ENCODE data around the gene MYD88. TPM values are rescaled to one million over a fixed set of nuclear protein-coding genes. Genes with fewer than 3 reads are reported as not detected.

MYD88 gene
- total RNA-seq, 1 experiment from 2014 or later: 3.2 TPM

DNA sequence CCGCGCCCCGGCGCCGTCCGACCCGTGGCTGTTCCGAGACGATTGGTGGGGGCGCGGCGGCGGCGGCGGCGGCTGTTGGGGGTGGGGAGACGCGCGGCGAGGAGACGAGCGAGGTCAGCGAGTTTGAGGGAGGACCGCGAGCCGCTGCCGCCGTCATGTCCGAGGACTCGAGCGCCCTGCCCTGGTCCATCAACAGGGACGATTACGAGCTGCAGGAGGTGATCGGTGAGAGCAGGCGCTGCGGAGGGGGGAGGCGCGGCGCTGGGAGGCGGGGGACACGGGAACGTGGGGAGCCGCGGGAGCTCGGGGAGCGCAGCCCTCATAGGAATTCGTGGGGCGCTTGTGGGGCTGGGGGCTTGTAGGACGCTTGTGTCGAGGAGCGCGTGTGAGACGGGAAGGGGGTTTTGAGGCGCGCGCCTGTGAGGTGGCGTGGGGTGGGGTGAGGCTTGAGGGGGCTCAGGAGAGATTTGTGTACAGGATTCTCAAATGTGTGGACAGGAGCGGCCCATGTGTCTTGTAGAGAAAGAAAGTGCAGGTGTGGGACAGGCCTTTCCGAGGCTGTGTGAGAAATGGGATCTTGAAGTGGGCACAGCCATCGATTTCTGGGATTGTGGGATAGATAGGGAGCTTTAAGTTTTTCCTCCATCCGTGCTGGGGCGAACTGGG, 27.4 kb downstream of the MYD88 start:
- DNase-seq (ENCODE audit: low read depth): peak; percentile 20

DNA sequence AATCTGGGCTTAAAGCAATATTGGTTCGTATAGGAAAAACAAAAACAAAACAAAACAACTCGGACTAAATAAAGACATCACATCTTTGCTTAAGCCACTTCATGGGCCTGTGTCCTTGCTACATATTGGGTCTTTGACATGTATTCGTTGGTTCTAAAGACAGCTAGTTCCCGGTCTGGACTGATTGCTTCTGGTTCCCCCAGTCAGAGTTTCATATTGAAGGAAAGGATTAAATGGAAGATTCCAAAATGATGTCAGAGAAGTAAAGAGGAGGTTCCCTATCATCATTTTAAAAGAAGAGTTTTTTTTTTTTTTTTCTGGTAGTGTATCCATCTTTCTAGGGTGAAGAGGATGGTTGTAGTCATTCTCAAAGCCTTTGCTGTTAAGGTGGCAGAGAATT, 29.1 kb downstream of the MYD88 start:
- peak; percentile 11 for DNase-seq (ENCODE audit: low read depth)

DNA sequence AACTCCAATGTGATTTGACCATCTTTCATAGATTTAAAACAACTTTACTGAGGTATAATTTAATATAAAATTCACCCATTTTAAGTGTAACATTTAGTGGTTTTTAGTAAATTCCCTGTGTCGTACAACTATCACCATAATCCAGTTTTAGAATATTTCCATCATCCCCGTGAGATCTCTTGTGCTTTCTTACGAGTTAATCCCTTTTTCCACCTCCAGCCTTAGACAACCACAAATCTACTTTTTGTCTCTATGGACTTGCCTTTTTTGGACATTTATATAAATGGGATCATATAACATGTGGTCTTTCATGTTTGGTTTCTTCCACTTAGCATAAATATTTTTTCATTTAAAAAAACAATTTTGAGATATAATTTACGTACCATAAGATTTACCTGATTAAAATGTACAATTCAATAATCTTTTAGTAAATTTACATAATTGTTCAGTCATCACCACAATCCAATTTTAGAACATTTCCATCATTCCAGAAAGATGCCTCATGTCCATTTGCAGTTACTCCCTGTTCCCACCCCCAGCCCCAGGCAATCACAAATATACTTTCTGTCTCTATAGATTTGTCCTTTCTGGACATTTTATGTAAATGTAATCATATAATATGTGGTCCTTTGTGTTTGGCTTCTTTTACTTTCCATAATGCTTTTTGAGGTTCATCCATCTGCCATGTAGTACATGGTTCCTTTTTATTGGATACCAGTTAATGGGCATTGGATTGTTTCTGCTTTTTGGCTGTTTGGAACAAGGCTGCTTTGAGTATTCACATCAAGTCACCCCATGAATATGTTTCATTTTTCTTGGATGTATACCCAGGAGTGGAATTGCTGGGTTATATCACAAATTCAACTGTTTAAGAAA, 29.9 kb downstream of the MYD88 start:
- peak; percentile 83 for DNase-seq (ENCODE audit: low read depth)

DNA sequence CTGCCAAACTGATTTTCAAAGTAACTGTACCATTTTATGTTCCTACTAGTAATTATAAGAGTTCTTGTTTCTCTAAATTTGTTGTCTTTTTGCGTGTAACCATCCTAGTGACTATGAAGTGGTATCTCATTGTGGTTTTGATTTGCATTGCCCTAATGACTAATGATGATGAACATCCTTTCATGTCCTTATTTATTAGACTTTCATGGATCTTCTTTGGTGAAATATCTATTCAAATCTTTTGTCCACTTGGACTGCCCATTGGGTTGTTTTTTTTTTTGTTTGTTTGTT, 30.5 kb downstream of the MYD88 start:
- DNase-seq (ENCODE audit: low read depth): peak; percentile 72

DNA sequence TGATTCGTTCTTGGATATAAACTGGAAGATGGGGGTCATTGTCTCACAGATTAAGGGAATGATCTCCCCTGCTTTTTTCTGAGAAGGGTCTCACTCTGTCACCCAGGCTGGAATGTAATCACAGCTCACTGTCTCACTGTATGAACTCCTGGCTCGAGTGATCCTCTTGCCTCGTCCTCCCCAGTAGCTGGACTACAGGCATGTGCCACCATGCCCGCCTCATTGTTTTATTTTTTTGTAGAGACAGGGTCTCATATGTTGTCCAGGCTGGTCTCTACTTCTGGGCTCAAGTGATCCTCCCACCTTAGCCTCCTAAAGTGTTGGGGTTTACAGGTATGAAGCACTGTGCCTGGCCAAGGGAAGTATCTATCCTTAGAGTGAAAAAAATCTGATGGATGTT, 32.3 kb downstream of the MYD88 start:
- no peak for DNase-seq (ENCODE audit: low read depth)

DNA sequence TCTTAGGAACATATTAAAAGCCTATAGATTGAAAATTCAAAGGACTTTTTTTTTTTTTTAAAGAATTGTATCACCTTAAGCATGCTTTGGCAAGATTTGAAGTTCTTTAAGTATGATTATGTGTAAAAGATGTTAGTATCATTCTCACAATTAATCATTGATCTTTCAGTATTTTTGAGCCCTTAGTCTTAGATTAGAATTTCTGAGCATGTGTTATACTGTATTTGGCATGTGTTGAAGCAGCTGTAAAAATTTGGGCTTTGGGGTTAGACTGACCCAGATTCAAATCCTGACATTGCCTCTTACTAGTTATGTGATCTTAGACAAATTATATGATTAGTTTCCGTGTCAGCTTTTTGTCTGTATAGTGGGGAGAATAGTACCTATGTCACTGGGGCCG, 33.2 kb downstream of the MYD88 start:
- DNase-seq (ENCODE audit: low read depth): no peak

DNA sequence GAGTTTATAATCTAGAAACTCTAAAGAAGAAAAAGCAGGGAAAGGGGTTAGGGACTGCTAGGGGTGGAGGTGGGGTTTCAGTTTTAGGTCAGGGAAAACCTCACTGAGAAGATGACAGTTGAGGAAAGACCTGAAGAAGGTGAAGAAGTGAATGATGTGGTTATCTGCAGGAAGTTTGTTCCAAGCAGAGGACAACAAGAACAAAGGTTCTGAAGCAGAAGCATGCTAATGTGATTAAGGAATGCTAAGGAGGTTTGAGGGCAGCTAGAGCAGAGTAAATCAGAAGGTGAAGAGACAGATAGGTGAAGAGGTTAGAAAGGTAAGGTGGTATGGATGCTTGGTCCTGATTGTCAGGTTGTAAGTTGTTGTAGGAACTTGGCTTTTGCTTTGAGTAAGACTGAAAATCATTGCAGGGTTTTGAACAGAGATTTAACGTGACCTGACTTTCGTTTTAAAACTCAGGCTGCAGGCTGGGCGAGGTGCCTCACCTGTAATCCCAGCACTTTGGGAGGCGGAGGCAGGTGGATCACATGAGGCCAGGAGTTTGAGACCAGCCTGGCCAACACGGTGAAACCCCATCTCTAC, 35.5 kb downstream of the MYD88 start:
- DNase-seq (ENCODE audit: low read depth): no peak

DNA sequence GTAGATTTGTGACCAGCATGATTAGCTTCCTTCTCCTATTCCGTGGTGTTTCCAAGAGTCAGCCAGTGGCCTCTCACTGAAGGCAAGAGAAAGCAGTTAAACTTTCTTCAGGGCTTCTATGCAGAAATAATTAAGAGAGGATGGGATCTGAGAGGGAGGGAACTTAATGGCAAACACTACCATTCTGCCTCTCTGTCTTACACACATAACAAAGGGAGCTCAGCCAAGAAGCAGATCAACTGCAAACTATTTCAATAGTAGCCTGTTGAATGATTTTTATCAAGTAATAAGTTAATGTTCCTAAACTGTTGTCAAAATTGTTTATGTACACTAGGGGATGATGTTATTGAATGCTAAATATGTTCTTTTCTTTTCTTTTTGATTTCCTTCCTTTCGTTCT, 38.7 kb downstream of the MYD88 start:
- DNase-seq (ENCODE audit: low read depth): no peak

DNA sequence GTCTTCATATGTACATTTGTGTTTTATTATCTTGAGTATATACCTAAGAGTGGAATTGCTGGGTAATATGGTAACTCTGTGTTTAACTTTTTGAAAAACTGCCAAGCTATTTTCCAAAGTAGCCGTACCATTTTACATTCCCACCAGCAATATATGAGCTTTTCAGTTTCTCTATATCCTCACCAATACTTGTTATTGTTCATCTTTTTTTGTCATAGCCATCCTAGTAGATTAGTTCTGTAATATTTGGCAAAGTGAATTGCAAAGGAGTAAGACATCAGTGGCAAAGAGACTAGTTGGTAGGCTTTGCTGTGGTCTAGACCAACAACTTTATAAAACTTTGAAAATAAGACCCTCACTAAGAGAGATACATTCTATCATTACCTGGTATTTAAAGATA, 48.3 kb downstream of the MYD88 start:
- DNase-seq (ENCODE audit: low read depth): no peak

DNA sequence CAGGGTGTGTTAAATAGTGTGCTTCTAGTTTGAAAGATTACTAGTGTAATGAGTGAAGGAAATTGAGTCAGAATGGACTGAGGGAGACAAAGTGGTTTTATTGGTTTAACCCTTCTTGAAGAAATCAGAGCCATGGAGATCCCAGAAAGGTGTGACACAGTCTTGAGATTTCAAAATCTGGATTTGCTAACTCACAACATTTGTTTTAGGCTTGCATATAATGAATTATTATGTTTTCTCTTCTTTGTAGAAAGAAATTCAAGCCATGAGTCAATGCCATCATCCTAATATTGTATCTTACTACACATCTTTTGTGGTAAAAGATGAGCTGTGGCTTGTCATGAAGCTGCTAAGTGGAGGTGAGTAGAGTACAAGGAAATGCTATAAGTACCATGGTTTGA, 52.0 kb downstream of the MYD88 start:
- DNase-seq (ENCODE audit: low read depth): no peak

Other genes starting within 250 kb of the MYD88 start
- 3.3 and 3.5 TPM in 2 replicates for gene VILL, start 147.9 kb upstream of the MYD88 start, total RNA-seq (2014; rRNA removed; shearing (Covaris generic))
- 3.5 and 4.1 TPM in 2 replicates for gene PLCD1, start 109.0 kb upstream of the MYD88 start, total RNA-seq (2014; rRNA removed; shearing (Covaris generic))
- gene DLEC1, start 99.5 kb upstream of the MYD88 start, total RNA-seq (2014; rRNA removed; shearing (Covaris generic)): not detected in 2 replicates
- 12.5 and 18.3 TPM in 2 replicates for gene ACAA1, start 1.5 kb upstream of the MYD88 start, total RNA-seq (2014; rRNA removed; shearing (Covaris generic))
- gene OXSR1, start 26.9 kb downstream of the MYD88 start, total RNA-seq (2014; rRNA removed; shearing (Covaris generic)): 50.9 and 58.8 TPM in 2 replicates
- gene SLC22A13, start 127.2 kb downstream of the MYD88 start, total RNA-seq (2014; rRNA removed; shearing (Covaris generic)): 0.29 TPM in 1 of 2 replicates, not detected in the other
- 0.12 and 0.20 TPM in 2 replicates for gene SLC22A14, start 143.6 kb downstream of the MYD88 start, total RNA-seq (2014; rRNA removed; shearing (Covaris generic))
- 7.1 and 7.3 TPM in 2 replicates for gene XYLB, start 208.1 kb downstream of the MYD88 start, total RNA-seq (2014; rRNA removed; shearing (Covaris generic))